Neutrophil (primary cell): ENCODE measurements around the gene TIMP1.

Experiments used
- H3K27ac ChIP-seq: fragments of 200-600 bp; sonication (generic); 2 replicates; pipeline ENCODE4 v1.5.1; 2016; ENCODE audit warnings: mild to moderate bottlenecking, moderate library complexity
- H3K27me3 ChIP-seq: fragments of 200-600 bp; sonication (generic); 2 replicates; pipeline ENCODE4 v1.6.0; 2016; ENCODE audit warnings: mild to moderate bottlenecking
- H3K36me3 ChIP-seq: fragments of 200-600 bp; sonication (generic); 2 replicates; pipeline ENCODE4 v1.5.1; 2017
- H3K4me1 ChIP-seq, 2 experiments: fragments of 200-600 bp in 1 of 2; sonication (generic) in 1 of 2; 1 replicate in 1 of 2; 2 replicates in 1 of 2; pipeline versions ENCODE4 v1.5.1 to v1.6.1; 2013 to 2016; ENCODE audit warnings: low read depth in 1 of 2, low read length in 1 of 2, mild to moderate bottlenecking in 1 of 2, moderate library complexity in 1 of 2; ENCODE audit not compliant: control insufficient read depth in 1 of 2, insufficient read depth in 1 of 2
- H3K4me3 ChIP-seq, 2 experiments: fragments of 200-600 bp in 1 of 2; sonication (generic) in 1 of 2; 1 replicate in 1 of 2; 2 replicates in 1 of 2; pipeline ENCODE4 v1.5.1; 2013 to 2016; ENCODE audit warnings: low read depth in 1 of 2, low read length in 1 of 2, mild to moderate bottlenecking in 1 of 2, moderate library complexity in 1 of 2
- H3K9me3 ChIP-seq: fragments of 200-600 bp; sonication (generic); 2 replicates; pipeline ENCODE4 v1.5.1; 2016
- TF ChIP-seq, protein P1 (sequence below): fragments of 200-600 bp; sonication (generic); IDR thresholded peaks from 2 replicates; pipeline ENCODE4 v1.5.1; 2016; ENCODE audit warnings: antibody characterized with exemption

The TIMP1 gene

DNA sequence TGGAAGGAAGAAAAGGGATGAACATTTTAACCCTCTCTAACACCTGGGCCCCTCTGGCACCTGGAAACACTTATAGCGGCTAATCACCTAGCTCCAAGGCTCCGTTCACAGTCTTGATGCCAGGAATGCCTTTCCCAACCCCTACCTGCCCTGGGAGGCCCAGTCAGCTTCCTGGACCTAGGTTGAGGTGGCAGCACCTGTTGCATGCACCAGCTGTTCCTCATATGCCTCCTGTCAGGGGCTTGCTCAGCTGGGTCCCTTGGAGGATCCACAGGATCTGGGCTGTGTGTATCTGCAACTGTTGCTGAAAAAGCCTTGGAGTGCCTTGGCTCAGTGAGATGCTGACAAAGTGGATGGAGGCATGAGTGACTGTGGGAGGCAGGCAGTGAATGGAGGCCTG is 43.1 kb downstream of the TIMP1 start:
- no peak overlapping the region for H3K4me3 ChIP-seq
- peaks cover 56% of the 10 kb centered on the region for H3K36me3 ChIP-seq
- peak overlapping the region; percentile 47 for H3K27ac ChIP-seq
- no peaks in the 10 kb centered on the region for H3K27me3 ChIP-seq
- no peaks in the 10 kb centered on the region for H3K9me3 ChIP-seq
- TF ChIP-seq, protein P1, sequence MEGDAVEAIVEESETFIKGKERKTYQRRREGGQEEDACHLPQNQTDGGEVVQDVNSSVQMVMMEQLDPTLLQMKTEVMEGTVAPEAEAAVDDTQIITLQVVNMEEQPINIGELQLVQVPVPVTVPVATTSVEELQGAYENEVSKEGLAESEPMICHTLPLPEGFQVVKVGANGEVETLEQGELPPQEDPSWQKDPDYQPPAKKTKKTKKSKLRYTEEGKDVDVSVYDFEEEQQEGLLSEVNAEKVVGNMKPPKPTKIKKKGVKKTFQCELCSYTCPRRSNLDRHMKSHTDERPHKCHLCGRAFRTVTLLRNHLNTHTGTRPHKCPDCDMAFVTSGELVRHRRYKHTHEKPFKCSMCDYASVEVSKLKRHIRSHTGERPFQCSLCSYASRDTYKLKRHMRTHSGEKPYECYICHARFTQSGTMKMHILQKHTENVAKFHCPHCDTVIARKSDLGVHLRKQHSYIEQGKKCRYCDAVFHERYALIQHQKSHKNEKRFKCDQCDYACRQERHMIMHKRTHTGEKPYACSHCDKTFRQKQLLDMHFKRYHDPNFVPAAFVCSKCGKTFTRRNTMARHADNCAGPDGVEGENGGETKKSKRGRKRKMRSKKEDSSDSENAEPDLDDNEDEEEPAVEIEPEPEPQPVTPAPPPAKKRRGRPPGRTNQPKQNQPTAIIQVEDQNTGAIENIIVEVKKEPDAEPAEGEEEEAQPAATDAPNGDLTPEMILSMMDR = no peak
- H3K4me1 ChIP-seq = peaks cover 34 to 63% of the 10 kb centered on the region in 2 experiments

DNA sequence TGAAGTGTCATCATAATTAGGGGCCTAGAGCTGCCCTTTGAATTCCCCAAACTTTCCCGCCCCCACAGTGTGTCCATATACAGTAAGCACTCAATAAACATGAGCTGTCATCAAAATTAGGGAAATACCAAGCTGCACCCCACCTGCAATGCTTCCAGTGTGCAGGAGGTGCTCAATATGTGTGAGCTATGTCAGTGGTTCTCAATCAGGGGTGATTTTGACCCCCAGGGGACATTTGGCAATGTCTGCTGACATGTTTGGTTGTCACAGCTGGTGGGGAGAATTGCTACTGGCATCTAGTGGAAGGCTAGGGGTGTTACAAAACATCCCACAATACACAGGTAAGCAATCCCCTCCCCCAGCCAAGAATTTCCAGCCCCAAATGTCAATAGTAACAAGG is 46.7 kb downstream of the TIMP1 start:
- H3K27me3 ChIP-seq = no peaks in the 10 kb centered on the region
- H3K27ac ChIP-seq = peak overlapping the region; percentile 97
- peak overlapping the region; percentile 71 to 77 for H3K4me3 ChIP-seq

GRCh38 chrX:47629419-47630200 is 47.4 kb downstream of the TIMP1 start, which contains the start of gene CFP:
CFP (minus strand) TSS chrX:47629930; CDS start chrX:47629844, 86 bp downstream.
- Histone ChIP-seq H3K4me1 (peaks cover 61 to 84% of the 10 kb centered on the region in 2 experiments), H3K36me3 (peaks cover 37% of the 10 kb centered on the region), H3K27me3 (no peaks in the 10 kb centered on the region), H3K4me3 (peak within 1 kb of the TSS; percentile 71 to 77), H3K9me3 (no peaks in the 10 kb centered on the region), H3K27ac (peak within 1 kb of the TSS; percentile 97)
- TF ChIP-seq, protein P1 = peak; percentile 1

More for the DNA sequence above, 46.7 kb downstream of the TIMP1 start:
- H3K4me1 ChIP-seq = peaks cover 58 to 84% of the 10 kb centered on the region in 2 experiments
- no peaks in the 10 kb centered on the region for H3K9me3 ChIP-seq
- peaks cover 42% of the 10 kb centered on the region for H3K36me3 ChIP-seq
- TF ChIP-seq, protein P1 = peak; percentile 17

GRCh38 chrX:47631676-47632075 is 49.4 kb downstream of the TIMP1 start:
- H3K27me3 ChIP-seq = no peaks in the 10 kb centered on the region
- TF ChIP-seq, protein P1 = no peak
- no peaks in the 10 kb centered on the region for H3K9me3 ChIP-seq
- H3K27ac ChIP-seq = peak overlapping the region; percentile 97
- peaks cover 72 to 84% of the 10 kb centered on the region in 2 experiments for H3K4me1 ChIP-seq
- H3K4me3 ChIP-seq = peak overlapping the region in 1 of 2 experiments; percentile 28
- H3K36me3 ChIP-seq = peaks cover 16% of the 10 kb centered on the region

DNA sequence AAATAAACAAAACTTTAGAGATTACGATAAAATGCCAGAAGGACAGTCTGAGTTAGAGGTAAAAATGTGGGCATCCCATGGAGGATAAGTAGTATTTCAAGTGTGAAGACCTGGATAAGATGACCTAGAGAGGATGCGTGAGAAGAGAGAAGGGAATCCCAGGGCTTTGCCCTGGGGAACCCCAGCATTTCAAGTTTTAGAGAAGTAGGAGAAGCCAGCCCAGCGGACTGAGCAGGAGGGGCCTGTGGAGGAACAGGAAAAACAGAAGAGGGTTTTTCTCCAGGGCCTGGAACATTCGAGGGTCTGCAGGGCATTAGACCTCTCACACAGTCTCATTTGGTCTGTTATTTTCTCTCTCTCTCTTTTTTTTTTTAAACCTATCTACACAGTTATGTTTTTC is 50.4 kb downstream of the TIMP1 start:
- H3K27ac ChIP-seq = peak overlapping the region; percentile 97
- peak overlapping the region; percentile 17 to 28 for H3K4me3 ChIP-seq
- TF ChIP-seq, protein P1 = no peak
- peaks cover 6% of the 10 kb centered on the region for H3K36me3 ChIP-seq
- no peaks in the 10 kb centered on the region for H3K9me3 ChIP-seq
- H3K4me1 ChIP-seq = peaks cover 69 to 78% of the 10 kb centered on the region in 2 experiments
- no peaks in the 10 kb centered on the region for H3K27me3 ChIP-seq
